NB4 (cell line): ENCODE results near the gene MRPL22.
"Not testable (repeated sequence)": the region's sequence is repeated elsewhere in the genome, so short reads cannot be mapped to it uniquely, and the experiment has no call there.

Experiments used
- CTCF ChIP-seq: IDR thresholded peaks from one replicate; pipeline ENCODE4 v1.5.1; 2012; ENCODE audit warnings: low read depth, low read length
- MYC ChIP-seq: IDR thresholded peaks from 2 replicates; pipeline ENCODE4 v1.6.1; 2011; ENCODE audit warnings: low read depth, low read length
- POLR2A ChIP-seq: IDR thresholded peaks from 2 replicates; pipeline ENCODE4 v1.6.1; 2011; ENCODE audit warnings: mild to moderate bottlenecking; ENCODE audit not compliant: insufficient read length; ENCODE audit errors: extremely low read depth
- TF ChIP-seq, protein P1 (sequence below): IDR thresholded peaks from 2 replicates; pipeline ENCODE4 v1.6.1; 2011; ENCODE audit warnings: low read depth, low read length

DNA sequence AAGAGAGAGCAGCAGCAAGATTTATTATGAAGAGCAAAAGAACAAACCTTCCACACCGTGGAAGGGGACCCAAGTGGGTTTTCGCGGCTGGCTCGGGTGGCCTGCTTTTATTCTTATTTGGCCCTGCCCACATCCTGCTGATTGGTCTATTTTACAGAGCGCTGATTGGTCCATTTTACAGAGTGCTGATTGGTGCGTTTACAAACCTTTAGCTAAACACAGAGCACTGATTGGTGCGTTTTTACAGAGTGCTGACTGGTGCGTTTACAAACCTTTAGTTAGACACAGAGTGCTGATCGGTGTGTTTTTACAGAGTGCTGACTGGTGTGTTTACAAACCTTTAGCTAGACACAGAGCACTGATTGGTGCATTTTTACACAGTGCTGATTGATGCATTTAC, 35.2 kb downstream of the MRPL22 start:
- not testable (repeated sequence) for TF ChIP-seq CTCF, POLR2A, MYC
- TF ChIP-seq, protein P1, sequence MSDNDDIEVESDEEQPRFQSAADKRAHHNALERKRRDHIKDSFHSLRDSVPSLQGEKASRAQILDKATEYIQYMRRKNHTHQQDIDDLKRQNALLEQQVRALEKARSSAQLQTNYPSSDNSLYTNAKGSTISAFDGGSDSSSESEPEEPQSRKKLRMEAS: not testable (repeated sequence)
